DOHH2 (cell line): ENCODE measurements around the gene HK1.

Experiments
- H3F3A ChIP-seq: fragments of 200-600 bp; sonication (generic), shearing (Covaris generic); 2 replicates; pipeline ENCODE4 v1.6.0; 2016; ENCODE audit warnings: antibody characterized with exemption, mild to moderate bottlenecking; ENCODE audit not compliant: control insufficient read depth, insufficient read depth
- H3K27ac ChIP-seq: fragments of 200-600 bp; sonication (generic); 2 replicates; pipeline ENCODE4 v1.5.1; 2014; ENCODE audit warnings: low read depth, mild to moderate bottlenecking, low read length, moderate library complexity
- H3K27me3 ChIP-seq: fragments of 200-600 bp; sonication (generic); 2 replicates; pipeline ENCODE4 v1.6.1; 2014; ENCODE audit warnings: mild to moderate bottlenecking, low read length, mixed read lengths; ENCODE audit not compliant: control insufficient read depth
- H3K36me3 ChIP-seq: fragments of 200-600 bp; sonication (generic); 2 replicates; pipeline ENCODE4 v1.6.1; 2014; ENCODE audit warnings: mild to moderate bottlenecking, low read length, moderate library complexity, mixed read lengths; ENCODE audit not compliant: control insufficient read depth
- H3K4me1 ChIP-seq: fragments of 200-600 bp; sonication (generic); 2 replicates; pipeline ENCODE4 v1.6.1; 2014; ENCODE audit warnings: mild to moderate bottlenecking, low read length, mixed read lengths; ENCODE audit not compliant: control insufficient read depth
- H3K4me2 ChIP-seq: fragments of 200-600 bp; sonication (generic); 2 replicates; pipeline ENCODE4 v1.6.0; 2014; ENCODE audit warnings: mild to moderate bottlenecking, low read length, moderate library complexity
- H3K4me3 ChIP-seq: fragments of 200-600 bp; sonication (generic); 2 replicates; pipeline ENCODE4 v1.5.1; 2014; ENCODE audit warnings: mild to moderate bottlenecking, low read length, mixed read lengths
- H3K79me2 ChIP-seq: fragments of 200-600 bp; sonication (generic); 2 replicates; pipeline ENCODE4 v1.6.1; 2014; ENCODE audit warnings: mild to moderate bottlenecking, low read length, mixed read lengths; ENCODE audit not compliant: control insufficient read depth
- H3K9me2 ChIP-seq: fragments of 200-600 bp; sonication (generic); replicated peaks from 2 replicates; pipeline ENCODE4 v1.6.1; 2014; ENCODE audit warnings: mild to moderate bottlenecking, low read length, mixed read lengths; ENCODE audit not compliant: control insufficient read depth
- H3K9me3 ChIP-seq: fragments of 200-600 bp; sonication (generic); 2 replicates; pipeline ENCODE4 v1.6.1; 2014; ENCODE audit warnings: antibody characterized with exemption, low read length, mixed read lengths; ENCODE audit not compliant: control insufficient read depth, insufficient read depth
- H4K20me1 ChIP-seq: fragments of 200-600 bp; sonication (generic); 2 replicates; pipeline ENCODE4 v1.6.0; 2014; ENCODE audit warnings: low read depth, mild to moderate bottlenecking, antibody characterized with exemption, low read length, moderate library complexity; ENCODE audit not compliant: control insufficient read depth, insufficient read depth
- CTCF ChIP-seq: fragments of 200-600 bp; sonication (generic); IDR thresholded peaks from one replicate; pipeline ENCODE4 v1.5.1; 2014; ENCODE audit warnings: antibody characterized with exemption, mild to moderate bottlenecking, low read depth, low read length; ENCODE audit not compliant: poor library complexity, severe bottlenecking
- EZH2phosphoT487 ChIP-seq: fragments of 200-600 bp; sonication (generic); IDR thresholded peaks from 2 replicates; pipeline ENCODE4 v1.6.1; 2017; ENCODE audit warnings: borderline replicate concordance, mild to moderate bottlenecking, antibody characterized with exemption, low read length, moderate library complexity, mixed read lengths

The HK1 gene

GRCh38 chr10:69351589-69351988, 73.3 kb downstream of the HK1 start:
- no peak overlapping the region for H3K4me2 ChIP-seq
- no peaks in the 10 kb centered on the region for H3K9me2 ChIP-seq
- peaks cover 22% of the 10 kb centered on the region for H3K4me1 ChIP-seq
- no peaks in the 10 kb centered on the region for H3F3A ChIP-seq
- H3K79me2 ChIP-seq: peaks cover 27% of the 10 kb centered on the region
- H3K27me3 ChIP-seq: no peaks in the 10 kb centered on the region
- H3K4me3 ChIP-seq: no peak overlapping the region
- H3K27ac ChIP-seq: no peak overlapping the region
- no peaks in the 10 kb centered on the region for H3K9me3 ChIP-seq
- peaks cover 12% of the 10 kb centered on the region for H3K36me3 ChIP-seq
- 0 out of 2 replicates have a peak, but pooled peaks cover 3% of the 10 kb centered on the region for H4K20me1 ChIP-seq
- TF ChIP-seq EZH2phosphoT487: no peak
- no peak for TF ChIP-seq CTCF

- TF ChIP-seq EZH2phosphoT487 (no peak), CTCF (no peak)
- Histone ChIP-seq H3F3A (no peaks in the 10 kb centered on the region), H3K27me3 (no peaks in the 10 kb centered on the region), H3K9me2 (no peaks in the 10 kb centered on the region), H3K4me1 (peaks cover 19% of the 10 kb centered on the region), H4K20me1 (0 out of 2 replicates have a peak, but pooled peaks cover 3% of the 10 kb centered on the region), H3K9me3 (no peaks in the 10 kb centered on the region), H3K4me2 (no peak overlapping the region), H3K27ac (no peak overlapping the region), H3K4me3 (no peak overlapping the region), H3K79me2 (peaks cover 26% of the 10 kb centered on the region), H3K36me3 (peaks cover 12% of the 10 kb centered on the region)
These were observed 74.4 kb downstream of the HK1 start for GRCh38 chr10:69352569-69353264.

GRCh38 chr10:69353977-69354635, 75.8 kb downstream of the HK1 start:
- Histone ChIP-seq H3K9me3 (no peaks in the 10 kb centered on the region), H3K79me2 (peaks cover 19% of the 10 kb centered on the region), H3K4me3 (no peak overlapping the region), H3K4me1 (peaks cover 5% of the 10 kb centered on the region), H3K27me3 (no peaks in the 10 kb centered on the region), H3K4me2 (no peak overlapping the region), H3K27ac (no peak overlapping the region), H3K9me2 (no peaks in the 10 kb centered on the region), H4K20me1 (0 out of 2 replicates have a peak, but pooled peaks cover 3% of the 10 kb centered on the region), H3F3A (no peaks in the 10 kb centered on the region), H3K36me3 (peaks cover 12% of the 10 kb centered on the region)
- no peak for TF ChIP-seq EZH2phosphoT487
- no peak for TF ChIP-seq CTCF
